Lower lobe of right lung (tissue), 2 donors: ENCODE measurements around the gene OPN5. TPM values are rescaled to one million over a fixed set of nuclear protein-coding genes. Genes with fewer than 3 reads are reported as not detected.

Experiments
- ATAC-seq, 2 donors: fragments of 200-7000 bp; cut with Tn5 transposase; one replicate each; pipeline ENCODE4 v1.9.1; 2020 to 2022; ENCODE audit warnings: mild to moderate bottlenecking in 2 of 2, moderate library complexity in 2 of 2
- DNase-seq: peaks from one replicate; pipeline ENCODE4 v3.0.0-alpha.2; 2020
- H3K27ac ChIP-seq: fragments of 200-600 bp; one replicate; pipeline ENCODE4 v1.8.0; 2022
- H3K27me3 ChIP-seq: fragments of 200-600 bp; one replicate; pipeline ENCODE4 v1.8.0; 2022; ENCODE audit warnings: low read depth
- H3K36me3 ChIP-seq: fragments of 200-600 bp; one replicate; pipeline ENCODE4 v1.8.0; 2022; ENCODE audit warnings: mild to moderate bottlenecking
- H3K4me1 ChIP-seq: fragments of 200-600 bp; one replicate; pipeline ENCODE4 v1.8.0; 2022
- H3K4me3 ChIP-seq: fragments of 200-600 bp; one replicate; pipeline ENCODE4 v1.8.0; 2022; ENCODE audit warnings: mild to moderate bottlenecking
- H3K9me3 ChIP-seq: fragments of 200-600 bp; one replicate; pipeline ENCODE4 v1.8.0; 2022
- intact Hi-C: fragments of 100-400 bp; cut with DNase I; formaldehyde crosslinking; loops from one replicate; pipeline ENCODE4 v1.11.0; 2022
- total RNA-seq: library from RNA; stranded (reverse); fragmentation: NEBNext Ultra II Directional; extraction: Animal tissue kit (Norgen Biotek cat#: 25700); gene quantifications from one replicate; pipeline ENCODE4 v1.2.1, GENCODE V29; 2021
- TF ChIP-seq, protein P1 (sequence below): fragments of 200-600 bp; IDR thresholded peaks from one replicate; pipeline ENCODE4 v1.8.0; 2022; ENCODE audit warnings: antibody characterized with exemption, mild to moderate bottlenecking
- donor health status: DM: no; HTN: yes; CAD: no; lungs with severe emphysema.

The OPN5 gene
- total RNA-seq, 1 donor from 2014 or later, result not detected

DNA sequence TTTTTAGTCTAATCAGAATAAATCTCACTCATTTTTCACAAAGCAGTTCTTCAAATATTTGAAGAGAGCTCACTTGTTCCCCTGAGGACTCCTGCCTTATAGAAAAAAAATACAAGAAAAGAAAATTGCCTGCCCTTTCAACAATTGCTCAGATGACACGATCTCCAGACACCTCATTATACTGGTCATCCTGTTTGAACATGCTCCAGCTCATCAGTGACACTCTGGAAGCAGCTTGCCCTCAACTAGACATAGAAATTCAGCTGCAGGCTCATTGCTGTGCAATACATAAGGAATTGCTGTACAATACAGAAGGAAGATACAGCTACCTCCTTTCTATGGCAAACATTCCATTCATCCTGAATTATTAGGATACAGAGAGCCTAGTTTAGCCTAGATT lies 73.1 kb downstream of the OPN5 start:
- no peaks in the 10 kb centered on the region for H3K27me3 ChIP-seq
- TF ChIP-seq, protein P1, sequence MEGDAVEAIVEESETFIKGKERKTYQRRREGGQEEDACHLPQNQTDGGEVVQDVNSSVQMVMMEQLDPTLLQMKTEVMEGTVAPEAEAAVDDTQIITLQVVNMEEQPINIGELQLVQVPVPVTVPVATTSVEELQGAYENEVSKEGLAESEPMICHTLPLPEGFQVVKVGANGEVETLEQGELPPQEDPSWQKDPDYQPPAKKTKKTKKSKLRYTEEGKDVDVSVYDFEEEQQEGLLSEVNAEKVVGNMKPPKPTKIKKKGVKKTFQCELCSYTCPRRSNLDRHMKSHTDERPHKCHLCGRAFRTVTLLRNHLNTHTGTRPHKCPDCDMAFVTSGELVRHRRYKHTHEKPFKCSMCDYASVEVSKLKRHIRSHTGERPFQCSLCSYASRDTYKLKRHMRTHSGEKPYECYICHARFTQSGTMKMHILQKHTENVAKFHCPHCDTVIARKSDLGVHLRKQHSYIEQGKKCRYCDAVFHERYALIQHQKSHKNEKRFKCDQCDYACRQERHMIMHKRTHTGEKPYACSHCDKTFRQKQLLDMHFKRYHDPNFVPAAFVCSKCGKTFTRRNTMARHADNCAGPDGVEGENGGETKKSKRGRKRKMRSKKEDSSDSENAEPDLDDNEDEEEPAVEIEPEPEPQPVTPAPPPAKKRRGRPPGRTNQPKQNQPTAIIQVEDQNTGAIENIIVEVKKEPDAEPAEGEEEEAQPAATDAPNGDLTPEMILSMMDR, result no peak
- H3K9me3 ChIP-seq, result no peaks in the 10 kb centered on the region
- no peaks in the 10 kb centered on the region for H3K36me3 ChIP-seq
- no peak overlapping the region for H3K27ac ChIP-seq
- no peak for ATAC-seq
- no peak overlapping the region for H3K4me3 ChIP-seq
- no peak for DNase-seq
- no peaks in the 10 kb centered on the region for H3K4me1 ChIP-seq
- intact Hi-C loops, result no loop called here

DNA sequence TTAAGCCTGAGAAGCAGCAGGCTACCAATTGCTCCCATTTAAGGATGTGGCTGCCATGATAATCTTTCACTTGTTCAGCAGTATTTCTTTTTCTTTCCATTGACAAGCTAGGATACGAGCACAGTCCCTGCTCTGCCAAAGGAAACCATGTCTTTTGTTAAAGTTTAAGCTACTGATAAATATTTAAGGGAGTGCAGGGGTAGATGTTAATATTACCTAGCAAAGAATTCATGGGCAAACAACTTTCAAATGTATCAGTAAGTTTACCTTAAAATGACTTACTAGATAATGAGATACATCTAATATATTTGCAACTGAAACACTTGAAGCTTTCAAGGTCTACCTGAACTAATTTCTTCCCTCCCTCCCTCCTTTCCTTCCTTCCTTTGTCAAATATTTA lies 77.3 kb downstream of the OPN5 start:
- no peak overlapping the region for H3K27ac ChIP-seq
- ATAC-seq, result no peak
- intact Hi-C loops, result no loop called here
- TF ChIP-seq, protein P1, result no peak
- no peaks in the 10 kb centered on the region for H3K27me3 ChIP-seq
- no peaks in the 10 kb centered on the region for H3K36me3 ChIP-seq
- no peaks in the 10 kb centered on the region for H3K4me1 ChIP-seq
- no peaks in the 10 kb centered on the region for H3K9me3 ChIP-seq
- H3K4me3 ChIP-seq, result no peak overlapping the region
- no peak for DNase-seq

DNA sequence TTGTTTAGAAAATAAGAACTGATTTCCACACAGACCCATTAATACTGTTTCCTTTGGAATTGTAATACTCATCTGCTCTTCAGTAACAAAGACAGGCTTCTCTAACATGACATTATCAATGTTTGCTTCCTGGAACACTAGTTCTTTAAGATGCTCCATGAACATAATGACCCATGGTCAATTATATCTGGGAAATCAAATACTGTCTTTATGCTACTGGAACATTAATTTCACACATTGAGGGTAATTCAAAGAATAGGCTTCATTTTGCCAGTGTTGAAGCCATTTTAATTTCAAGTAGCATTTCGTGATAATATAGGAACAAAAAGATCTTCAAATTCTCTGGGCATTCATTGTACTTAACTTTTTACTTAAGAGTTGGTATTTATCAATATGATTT lies 80.9 kb downstream of the OPN5 start:
- no peaks in the 10 kb centered on the region for H3K27me3 ChIP-seq
- H3K4me1 ChIP-seq, result no peaks in the 10 kb centered on the region
- no peaks in the 10 kb centered on the region for H3K9me3 ChIP-seq
- H3K27ac ChIP-seq, result no peak overlapping the region
- DNase-seq (no peak), ATAC-seq (no peak)
- H3K36me3 ChIP-seq, result no peaks in the 10 kb centered on the region
- H3K4me3 ChIP-seq, result no peak overlapping the region
- TF ChIP-seq, protein P1, result no peak
- intact Hi-C loops, result no loop called here

DNA sequence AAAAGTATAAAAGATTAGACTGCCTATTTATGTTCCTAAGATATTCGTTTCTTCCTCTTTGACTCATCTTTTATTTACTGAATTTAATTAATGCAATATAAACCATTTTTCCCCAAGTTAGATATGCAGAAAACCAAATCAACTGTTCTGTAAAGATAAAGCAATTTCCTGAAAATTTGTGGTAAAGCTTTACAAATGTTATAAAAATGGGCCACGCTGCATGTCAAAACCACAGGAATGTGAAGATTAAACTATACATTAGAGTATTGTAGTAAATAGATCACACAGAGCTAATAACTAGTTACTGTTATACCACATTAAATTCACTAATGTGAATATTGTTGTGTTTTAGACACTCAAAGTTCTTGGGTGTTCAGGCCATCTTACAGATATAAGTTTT lies 83.4 kb downstream of the OPN5 start:
- H3K4me1 ChIP-seq, result no peaks in the 10 kb centered on the region
- no peaks in the 10 kb centered on the region for H3K36me3 ChIP-seq
- intact Hi-C loops, result no loop called here
- DNase-seq (no peak), ATAC-seq (no peak)
- no peaks in the 10 kb centered on the region for H3K27me3 ChIP-seq
- H3K9me3 ChIP-seq, result no peaks in the 10 kb centered on the region
- H3K4me3 ChIP-seq, result no peak overlapping the region
- TF ChIP-seq, protein P1, result no peak
- H3K27ac ChIP-seq, result no peak overlapping the region

DNA sequence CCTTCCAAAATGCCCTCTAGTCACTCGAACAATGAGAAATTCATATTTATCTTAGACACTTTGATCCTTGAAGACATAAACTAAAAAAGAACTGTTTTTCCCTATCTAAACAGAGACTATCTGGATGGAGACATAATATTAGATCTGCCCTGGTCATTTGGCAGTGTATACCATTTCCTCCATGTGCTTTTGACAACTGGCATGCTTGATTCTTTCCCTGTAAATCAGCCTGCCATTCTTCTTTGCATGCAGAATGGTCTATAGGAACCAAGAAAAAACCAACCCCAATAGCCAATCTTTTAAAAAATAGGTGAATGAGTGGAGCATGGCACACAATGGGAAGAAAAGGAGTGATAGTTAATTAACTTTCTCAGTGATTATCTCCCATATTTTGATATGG lies 93.8 kb downstream of the OPN5 start:
- no peak for ATAC-seq
- no peak overlapping the region for H3K27ac ChIP-seq

More for the DNA sequence above, 93.8 kb downstream of the OPN5 start:
- H3K36me3 ChIP-seq, result no peaks in the 10 kb centered on the region
- no peaks in the 10 kb centered on the region for H3K4me1 ChIP-seq
- intact Hi-C loops, result no loop called here
- DNase-seq, result no peak
- H3K4me3 ChIP-seq, result no peak overlapping the region
- no peaks in the 10 kb centered on the region for H3K27me3 ChIP-seq
- H3K9me3 ChIP-seq, result no peaks in the 10 kb centered on the region
- TF ChIP-seq, protein P1, result no peak

Other genes with a start within 250 kb of the OPN5 start
- gene ADGRF4, start 83.5 kb upstream of the OPN5 start, total RNA-seq, result not detected